ENCODE data around the gene KLF3. TPM values are rescaled to one million over a fixed set of nuclear protein-coding genes. Genes with fewer than 3 reads are reported as not detected.

The KLF3 gene
- total and polyA plus RNA-seq, 11 donors, result 7.4 to 36.4 (median 20.8) TPM

GRCh38 chr4:38667085-38667893 lies 3.3 kb downstream of the KLF3 start:
- Histone ChIP-seq H3K36me3 (no peaks in the 10 kb centered on the region), H3K27ac (peak overlapping the region; percentile 71 to 100 (median 99)), H3K4me3 (peak overlapping the region in 11 of 12 donors; percentile 81 to 97 (median 92)), H3K9me3 (no peaks in the 10 kb centered on the region), H3K27me3 (no peaks in the 10 kb centered on the region), H3K4me1 (peaks cover 9 to 77% (median 61%) of the 10 kb centered on the region in 12 donors)
- WGBS, 4 donors, result 2 to 4% (median 3%) methylated on average over 11 of the region's 11 CpGs
- intact Hi-C loops (cut with DNase I), result loop anchor here in 1 of 10 donors (10.0 kb wide), 2 partner anchors 102 to 282 kb away; no protein-coding TSS in a partner anchor
- ATAC-seq (peak; percentile 60 to 82 (median 66)), DNase-seq (peak in 4 of 5 donors; percentile 82 to 86 (median 82))
- peak in 1 of 2 donors; percentile 64 for TF ChIP-seq POLR2A (IDR thresholded peaks at IDR 0.05)
- TF ChIP-seq CTCF (IDR thresholded peaks at IDR 0.05), result no peak

- Histone ChIP-seq H3K4me1 (peaks cover 20 to 82% (median 67%) of the 10 kb centered on the region in 12 donors), H3K4me3 (peak overlapping the region in 9 of 12 donors; percentile 5 to 97 (median 89)), H3K27ac (peak overlapping the region; percentile 71 to 100 (median 99)), H3K9me3 (no peaks in the 10 kb centered on the region), H3K27me3 (no peaks in the 10 kb centered on the region), H3K36me3 (no peaks in the 10 kb centered on the region)
- ATAC-seq (no peak), DNase-seq (no peak)
- intact Hi-C loops (cut with DNase I), result loop anchor here in 1 of 10 donors (10.0 kb wide), 2 partner anchors 104 to 284 kb away; no protein-coding TSS in a partner anchor
- TF ChIP-seq CTCF (IDR thresholded peaks at IDR 0.05), result no peak
- no peak for TF ChIP-seq POLR2A (IDR thresholded peaks at IDR 0.05)
- 36 to 55% (median 38%) methylated on average over 2 of the region's 2 CpGs for WGBS, 4 donors
Measured at GRCh38 chr4:38668203-38668971, 4.4 kb downstream of the KLF3 start.

GRCh38 chr4:38669208-38669607 lies 5.2 kb downstream of the KLF3 start:
- Histone ChIP-seq H3K4me1 (peaks cover 28 to 91% (median 76%) of the 10 kb centered on the region in 12 donors), H3K36me3 (no peaks in the 10 kb centered on the region), H3K4me3 (peak overlapping the region in 9 of 12 donors; percentile 5 to 93 (median 25))

More at GRCh38 chr4:38669208-38669607, 5.2 kb downstream of the KLF3 start:
- no peak for TF ChIP-seq CTCF (IDR thresholded peaks at IDR 0.05)
- no peak for TF ChIP-seq POLR2A (IDR thresholded peaks at IDR 0.05)
- intact Hi-C loops (cut with DNase I), result loop anchor here in 1 of 10 donors (10.0 kb wide), 2 partner anchors 104 to 284 kb away; no protein-coding TSS in a partner anchor
- Histone ChIP-seq H3K9me3 (no peaks in the 10 kb centered on the region), H3K27ac (peak overlapping the region; percentile 71 to 100 (median 99)), H3K27me3 (no peaks in the 10 kb centered on the region)
- ATAC-seq (no peak), DNase-seq (no peak)
- WGBS, 4 donors, result 32 to 43% (median 37%) methylated on average over 3 of the region's 3 CpGs

Data from heart left ventricle (tissue), 16 donors.